T1000 (cell line): ENCODE measurements around the gene TYRO3.
A peak's percentile ranks its signal among the peaks of the same experiment; 100 is the strongest.
"Not testable (repeated sequence)": the region's sequence is repeated elsewhere in the genome, so short reads cannot be mapped to it uniquely, and the experiment has no call there.

Experiments used
- DNase-seq: peaks from one replicate; lab custom pipeline; 2025; ENCODE audit warnings: mixed read lengths; lab: John Stamatoyannopoulos, UW

TYRO3 gene

DNA sequence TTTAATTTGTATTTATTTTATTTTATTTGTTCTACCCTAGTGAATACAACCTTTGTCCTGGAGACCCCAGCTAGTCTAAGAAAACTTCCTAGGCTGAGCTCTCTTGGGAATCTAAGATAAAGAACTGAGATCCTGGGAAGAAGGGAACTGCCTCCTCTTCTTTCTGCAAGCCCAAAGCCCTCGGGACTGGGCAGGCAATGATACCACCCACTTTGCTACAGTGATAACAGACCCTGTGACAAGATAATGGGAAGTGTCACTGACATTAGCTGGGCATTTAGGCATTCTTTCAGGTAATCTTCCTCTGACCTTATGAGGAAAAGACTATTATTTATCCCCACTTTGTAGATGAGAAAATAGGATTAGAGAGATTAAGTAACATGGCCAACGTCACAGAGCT, 15.1 kb downstream of the TYRO3 start:
- no peak for DNase-seq

- no peak for DNase-seq
Measured at GRCh38 chr15:41575282-41575681, 16.3 kb downstream of the TYRO3 start.

- no peak for DNase-seq
Measured at GRCh38 chr15:41577863-41578735, 19.1 kb downstream of the TYRO3 start.

DNA sequence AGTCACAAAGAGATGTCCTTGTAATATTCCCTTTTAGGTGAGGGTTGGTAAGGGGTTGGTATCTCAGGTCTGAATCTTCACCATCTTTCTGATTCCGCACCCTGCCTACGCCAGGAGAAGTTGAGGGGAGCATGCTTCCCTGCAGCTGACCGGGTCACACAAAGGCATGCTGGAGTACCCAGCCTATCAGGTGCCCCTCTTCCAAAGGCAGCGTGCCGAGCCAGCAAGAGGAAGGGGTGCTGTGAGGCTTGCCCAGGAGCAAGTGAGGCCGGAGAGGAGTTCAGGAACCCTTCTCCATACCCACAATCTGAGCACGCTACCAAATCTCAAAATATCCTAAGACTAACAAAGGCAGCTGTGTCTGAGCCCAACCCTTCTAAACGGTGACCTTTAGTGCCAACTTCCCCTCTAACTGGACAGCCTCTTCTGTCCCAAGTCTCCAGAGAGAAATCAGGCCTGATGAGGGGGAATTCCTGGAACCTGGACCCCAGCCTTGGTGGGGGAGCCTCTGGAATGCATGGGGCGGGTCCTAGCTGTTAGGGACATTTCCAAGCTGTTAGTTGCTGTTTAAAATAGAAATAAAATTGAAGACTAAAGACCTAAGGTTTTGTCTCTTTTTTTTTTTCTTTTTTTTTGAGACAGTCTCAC, 19.8 kb downstream of the TYRO3 start:
- DNase-seq, result no peak

DNA sequence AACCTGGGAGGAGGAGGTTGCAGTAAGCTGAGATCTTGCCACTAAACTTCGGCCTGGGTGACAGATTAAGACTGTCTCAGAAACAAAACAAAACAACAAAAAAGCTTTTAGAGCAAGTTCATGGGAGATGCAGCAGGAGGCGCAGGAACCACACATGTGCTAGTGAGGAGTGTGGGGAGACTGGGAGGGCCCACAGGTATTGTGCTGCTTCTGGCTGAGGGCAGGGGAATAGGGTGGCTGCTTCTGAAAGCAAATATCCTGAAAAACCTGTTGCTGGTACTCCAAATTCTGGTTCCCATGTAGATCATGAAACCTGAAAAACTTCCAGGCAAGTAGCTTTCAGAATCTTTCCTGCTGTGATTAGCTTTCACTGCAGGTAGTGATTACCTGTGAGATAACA, 22.1 kb downstream of the TYRO3 start:
- DNase-seq, result no peak

DNA sequence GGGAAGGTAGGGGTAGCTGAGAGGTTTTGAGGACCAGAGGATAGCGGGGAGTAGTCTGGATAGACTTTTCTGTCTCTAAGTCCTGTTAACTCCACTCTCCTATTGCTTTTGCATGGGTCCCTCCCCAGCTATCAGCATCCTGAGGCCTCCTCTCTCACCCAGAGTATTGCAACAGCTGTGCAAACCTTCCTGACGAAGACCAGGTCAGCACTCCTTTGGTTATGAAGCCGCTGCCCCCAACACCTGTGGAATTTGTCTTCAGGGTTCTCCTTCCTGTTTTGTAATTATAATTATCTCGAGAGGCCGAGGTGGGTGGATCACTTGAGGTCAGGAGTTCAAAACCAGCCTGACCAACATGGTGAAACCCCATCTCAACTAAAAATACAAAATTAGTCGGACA, 24.8 kb downstream of the TYRO3 start:
- DNase-seq, result no peak

GRCh38 chr15:41584636-41585126, 25.7 kb downstream of the TYRO3 start:
- DNase-seq, result no peak

DNA sequence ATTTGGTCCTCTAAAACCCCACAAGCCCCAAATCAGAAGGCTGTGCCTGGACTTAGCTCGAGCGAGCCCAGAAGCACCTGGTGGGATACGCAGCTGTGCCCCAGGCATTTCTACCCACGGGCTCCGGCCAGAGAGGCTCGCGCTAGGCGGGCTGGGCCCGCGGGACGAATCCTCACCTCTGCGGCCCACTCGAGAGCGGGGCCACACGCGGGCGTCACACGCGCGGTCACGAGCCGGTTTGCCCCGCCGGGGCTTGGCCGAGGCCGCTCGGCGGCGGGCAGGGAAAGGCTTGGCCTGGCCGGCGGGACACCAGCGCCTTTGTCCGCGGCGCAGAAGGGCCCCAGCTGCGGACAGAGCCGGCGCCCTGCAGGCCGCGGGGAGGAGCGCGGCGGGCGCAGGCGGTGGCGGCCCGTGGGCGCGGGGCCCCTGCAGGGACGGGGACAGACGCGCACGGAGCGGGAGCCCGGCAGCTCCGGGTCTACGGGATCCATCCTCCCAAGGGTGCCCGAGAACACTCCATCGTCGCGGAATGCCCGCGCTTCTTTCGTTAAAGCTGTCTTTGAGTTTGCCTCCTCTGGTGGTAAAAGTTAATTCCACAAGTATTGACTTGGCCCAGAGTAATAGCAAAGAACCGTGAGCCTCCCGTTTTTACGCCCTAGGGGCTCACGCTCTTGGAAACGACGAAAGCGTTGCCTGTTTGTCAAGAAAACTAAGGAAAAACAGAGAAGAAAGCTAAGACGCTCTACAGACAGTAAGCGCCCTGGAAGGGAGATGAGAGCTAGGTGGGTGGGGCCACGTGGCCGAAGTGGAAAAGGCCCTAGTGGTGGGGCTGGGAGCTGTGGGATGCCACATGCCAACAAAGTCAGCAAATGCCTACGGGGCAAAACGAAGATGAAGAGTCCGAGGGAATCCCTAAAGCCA, 26.4 kb downstream of the TYRO3 start:
- DNase-seq, result peak; percentile 24

DNA sequence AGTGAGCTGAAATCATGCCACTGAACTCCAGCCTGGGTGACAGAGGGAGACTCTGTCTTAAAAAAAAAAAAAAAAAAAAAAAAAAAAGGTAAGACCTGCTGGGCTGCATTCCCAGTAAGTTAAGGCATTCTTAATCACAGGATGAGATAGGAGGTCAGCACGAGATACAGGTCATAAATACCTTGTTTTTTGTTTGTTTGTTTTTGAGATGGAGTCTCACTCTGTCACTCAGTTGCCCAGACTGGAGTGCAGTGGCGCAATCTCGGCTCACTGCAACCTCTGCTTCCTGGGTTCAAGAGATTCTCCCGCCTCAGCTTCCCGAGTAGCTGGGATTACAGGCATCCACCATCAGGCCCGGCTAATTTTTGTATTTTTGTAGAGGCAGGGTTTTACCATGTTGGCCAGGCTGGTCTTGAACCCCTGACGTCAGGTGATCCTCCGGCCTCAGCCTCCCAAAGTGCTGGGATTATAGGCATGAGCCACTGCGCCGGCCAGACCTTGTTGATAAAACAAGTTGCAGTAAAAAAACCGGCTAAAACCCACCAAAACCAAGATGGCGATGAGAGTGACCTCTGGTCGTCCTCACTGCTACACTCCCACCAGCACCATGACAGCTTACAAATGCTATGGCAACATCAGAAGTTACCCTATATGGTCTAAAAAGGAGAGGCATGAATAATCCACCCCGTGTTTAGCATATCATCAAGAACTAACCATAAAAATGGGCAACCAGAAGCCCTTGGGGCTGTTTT, 27.7 kb downstream of the TYRO3 start:
- DNase-seq, result not testable (repeated sequence)

DNA sequence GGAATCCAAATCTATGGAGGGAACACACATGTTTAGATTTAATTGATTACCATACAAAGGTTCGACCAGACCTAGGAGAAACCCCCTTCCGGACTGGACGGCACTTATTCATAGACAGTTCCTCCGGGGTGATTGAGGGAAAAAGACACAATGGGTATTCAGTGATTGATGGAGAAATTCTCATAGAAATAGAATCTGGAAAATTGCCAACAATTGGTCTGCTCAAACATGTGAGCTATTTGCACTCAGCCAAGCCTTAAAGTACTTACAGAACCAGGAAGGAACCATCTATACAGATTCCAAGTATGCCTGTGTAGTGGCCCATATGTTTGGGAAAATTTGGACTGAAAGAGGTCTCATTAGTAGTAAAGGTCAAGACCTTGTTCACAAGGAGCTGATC, 30.0 kb downstream of the TYRO3 start:
- DNase-seq, result not testable (repeated sequence)

- DNase-seq, result not testable (repeated sequence)
Measured at GRCh38 chr15:41589571-41589970, 30.6 kb downstream of the TYRO3 start.

- not testable (repeated sequence) for DNase-seq
Measured at GRCh38 chr15:41591217-41591616, 32.2 kb downstream of the TYRO3 start.

GRCh38 chr15:41592718-41593117, 33.7 kb downstream of the TYRO3 start:
- DNase-seq, result not testable (repeated sequence)

DNA sequence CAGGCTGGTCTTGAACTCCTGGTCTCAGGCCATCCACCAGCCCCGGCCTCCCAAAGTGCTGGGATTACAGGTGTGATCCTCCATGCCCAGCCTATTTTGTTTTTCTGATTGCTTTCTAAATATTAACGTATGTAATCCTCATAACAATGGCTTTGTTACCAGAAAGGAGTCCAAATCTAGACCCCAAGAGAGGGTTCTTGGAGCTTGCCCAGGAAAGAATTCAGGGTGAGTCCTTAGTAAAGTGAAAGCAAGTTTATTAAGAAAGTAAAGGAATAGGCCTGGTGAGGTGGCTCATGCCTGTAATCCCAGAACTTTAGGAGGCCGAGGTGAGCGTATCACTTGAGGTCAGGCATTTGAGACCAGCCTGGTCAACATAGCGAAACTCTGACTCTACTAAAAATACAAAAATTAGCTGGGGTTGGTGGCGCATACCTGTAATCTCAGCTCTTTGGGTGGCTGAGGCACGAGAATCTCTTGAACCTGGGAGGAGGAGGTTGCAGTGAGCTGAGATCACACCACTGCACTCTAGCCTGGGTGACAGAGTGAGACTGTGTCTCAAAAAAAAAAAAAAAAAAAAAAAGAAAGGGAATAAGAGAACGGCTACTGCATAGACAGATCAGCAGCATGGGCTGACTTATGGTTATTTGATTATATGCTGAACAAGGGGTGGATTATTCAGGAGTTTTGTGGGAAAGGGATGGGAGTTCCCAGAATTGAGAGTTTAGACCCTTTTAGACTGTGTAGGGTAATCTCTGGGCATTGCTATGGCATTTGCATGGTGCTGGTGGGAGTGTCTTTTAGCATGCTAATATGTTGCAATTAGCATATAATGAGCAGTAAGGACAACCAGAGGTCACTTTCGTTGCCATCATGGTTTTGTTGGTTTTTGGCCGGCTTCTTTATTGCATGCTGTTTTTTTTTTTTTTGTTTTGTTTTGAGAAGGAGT, 36.1 kb downstream of the TYRO3 start:
- no peak for DNase-seq

DNA sequence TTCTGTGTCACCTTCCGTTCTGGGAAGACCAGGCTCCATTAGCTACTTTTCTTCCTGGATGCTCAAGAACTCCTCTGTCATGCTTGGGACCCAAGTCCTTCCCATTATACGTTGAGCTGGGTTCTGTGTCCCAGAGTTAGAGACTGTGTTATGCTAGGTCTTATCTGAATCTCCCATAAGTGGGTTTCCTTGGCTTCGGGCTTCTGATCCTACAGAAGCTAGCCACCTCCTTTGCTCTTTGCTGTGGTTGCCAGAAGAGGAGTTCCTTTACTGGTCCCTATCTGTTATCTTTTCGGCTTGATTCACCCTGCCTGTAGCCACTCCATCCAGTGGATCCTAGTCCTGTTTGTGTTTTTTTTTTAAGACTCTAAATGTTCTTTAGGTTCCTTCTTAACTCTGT, 38.0 kb downstream of the TYRO3 start:
- no peak for DNase-seq

DNA sequence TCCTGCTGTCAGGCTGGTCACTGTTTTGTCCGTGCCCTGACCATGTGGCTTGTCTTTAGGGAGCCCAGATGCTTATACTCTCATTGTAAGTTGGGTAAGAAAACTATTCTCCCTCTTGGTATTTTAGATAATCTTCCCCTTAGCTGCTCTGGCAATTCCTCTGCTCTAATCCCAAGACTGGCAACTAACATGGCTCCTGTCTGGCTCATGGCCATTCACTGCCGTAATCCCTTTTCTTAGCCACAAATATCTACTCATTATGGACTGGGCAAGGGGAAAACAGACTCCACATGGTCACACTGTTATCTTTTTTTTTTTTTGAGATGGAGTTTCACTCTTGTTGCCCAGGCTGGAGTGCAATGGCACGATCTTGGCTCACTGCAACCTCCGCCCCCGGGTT, 38.8 kb downstream of the TYRO3 start:
- DNase-seq, result no peak

DNA sequence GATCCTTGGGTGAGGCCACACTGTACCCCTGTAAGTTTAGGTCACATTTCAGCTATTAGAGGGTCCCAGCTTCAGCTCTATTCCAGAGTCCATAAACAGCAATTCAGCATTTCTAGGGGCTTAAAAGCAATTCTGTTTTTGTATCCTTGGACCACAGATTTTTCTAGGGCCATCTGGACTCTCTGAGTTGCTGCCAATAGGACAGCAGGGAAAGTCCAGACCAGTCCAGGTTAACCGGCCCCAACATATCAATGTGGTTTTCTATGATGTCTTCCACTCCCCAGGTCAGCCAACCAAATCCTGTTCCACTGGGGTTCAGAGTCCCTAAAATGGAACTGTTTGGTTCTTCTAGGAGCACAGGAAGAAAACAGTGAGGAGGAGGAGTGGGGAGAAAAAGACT, 40.0 kb downstream of the TYRO3 start:
- no peak for DNase-seq

GRCh38 chr15:41603411-41603935, 44.5 kb downstream of the TYRO3 start:
- DNase-seq, result no peak

DNA sequence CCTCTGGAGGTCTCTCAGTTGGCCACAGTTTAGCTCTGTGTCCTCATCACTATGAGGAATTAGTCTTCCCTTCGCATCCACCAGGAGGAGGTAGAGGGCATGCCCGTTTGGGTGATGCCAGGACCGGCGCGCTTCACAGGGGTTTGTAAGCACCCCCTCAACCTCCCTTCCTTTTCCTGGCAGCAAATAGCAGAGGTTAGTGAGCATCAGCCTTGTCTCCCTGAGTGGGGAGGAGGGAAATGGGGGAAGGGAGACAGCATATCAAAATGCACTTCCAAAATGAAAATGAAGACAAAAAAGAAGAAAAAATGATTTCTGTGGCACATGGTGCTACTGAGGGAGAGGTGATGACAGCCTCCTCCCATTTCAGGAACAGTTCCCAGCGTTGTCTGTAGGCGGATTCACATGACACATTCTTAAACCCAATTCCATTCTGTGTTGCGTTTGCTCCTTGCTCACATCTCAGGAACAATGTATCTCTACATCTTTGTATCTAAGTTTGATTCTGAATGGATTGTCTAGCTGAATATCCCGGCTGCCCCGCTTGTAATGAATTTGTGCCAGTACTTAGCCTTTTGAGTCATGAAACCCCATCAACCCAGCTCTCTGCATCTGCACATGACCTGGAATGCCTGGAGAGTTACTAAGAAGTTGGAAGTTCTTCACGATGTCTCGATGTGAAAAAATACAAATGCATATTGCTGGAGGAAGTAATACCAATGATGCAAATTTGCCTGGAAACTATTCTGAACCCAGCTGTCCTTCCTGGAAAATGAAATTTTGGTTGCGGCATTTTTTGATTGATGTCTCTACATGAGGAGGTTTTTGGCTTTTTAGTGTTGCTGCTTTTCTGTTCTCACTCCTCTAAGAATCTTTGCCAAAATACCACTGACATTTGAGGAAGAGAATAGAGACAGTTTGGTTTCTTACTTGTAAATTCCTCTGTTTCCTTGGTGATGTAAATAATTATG, 45.2 kb downstream of the TYRO3 start:
- DNase-seq, result no peak
